DND-41 (cell line): ENCODE results near the gene CTSD.

Experiments
- CTCF ChIP-seq: IDR thresholded peaks from 2 replicates; pipeline ENCODE4 v1.5.1; 2012; ENCODE audit warnings: borderline replicate concordance, low read length, moderate library complexity, mild to moderate bottlenecking; ENCODE audit not compliant: poor library complexity, severe bottlenecking; ENCODE audit errors: extremely low read depth
- EZH2 ChIP-seq: IDR thresholded peaks from 3 replicates; pipeline ENCODE4 v1.6.1; 2012; ENCODE audit warnings: borderline replicate concordance, low read depth, mild to moderate bottlenecking, moderate library complexity, low read length, inconsistent platforms; ENCODE audit not compliant: severe bottlenecking

DNA sequence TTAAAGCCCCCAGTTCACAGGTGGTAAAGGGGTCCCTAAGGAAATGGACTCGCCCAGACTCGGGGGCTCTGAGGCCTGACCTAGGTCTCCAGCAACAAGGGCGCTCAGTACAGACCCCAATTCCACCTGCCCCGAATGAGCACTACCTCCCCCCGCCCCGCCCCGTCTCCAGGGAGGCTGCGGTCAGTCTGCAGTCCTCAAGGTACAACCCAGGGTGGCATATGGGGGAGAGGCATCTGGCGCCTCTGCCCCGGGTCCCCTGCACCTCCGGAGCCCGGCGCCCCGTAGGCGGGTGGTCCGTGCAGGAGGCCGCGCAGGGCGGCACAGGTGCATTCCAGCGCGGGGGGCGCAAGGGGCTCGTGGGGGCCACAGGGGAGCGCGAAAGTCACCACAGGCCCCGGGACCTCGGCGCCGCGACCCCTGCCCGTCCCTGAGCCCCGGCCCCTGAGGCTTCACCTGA lies 361 bp downstream of the CTSD start:
- TF ChIP-seq CTCF = no peak
- TF ChIP-seq EZH2 = no peak
